Nephron (organoid): ENCODE results near the gene SPESP1.

Experiments
- H3K27ac Mint-ChIP-seq, 3 experiments: 2 replicates each; pipeline ENCODE4 v1.8.0; 2020; ENCODE audit warnings: mixed read lengths in 3 of 3, mild to moderate bottlenecking in 2 of 3, moderate library complexity in 1 of 3
- H3K27me3 Mint-ChIP-seq: 2 replicates; pipeline ENCODE4 v1.8.0; 2021; ENCODE audit warnings: low read depth, mild to moderate bottlenecking, moderate library complexity, mixed read lengths
- H3K36me3 Mint-ChIP-seq: 2 replicates; pipeline ENCODE4 v1.8.0; 2020; ENCODE audit warnings: low read depth, mixed read lengths
- H3K4me1 Mint-ChIP-seq: 2 replicates; pipeline ENCODE4 v1.8.0; 2020; ENCODE audit warnings: mixed read lengths
- H3K4me3 Mint-ChIP-seq, 3 experiments: 2 replicates each; pipeline ENCODE4 v1.8.0; 2020; ENCODE audit warnings: mild to moderate bottlenecking in 3 of 3, mixed read lengths in 3 of 3, moderate library complexity in 2 of 3
- H3K9me3 Mint-ChIP-seq: 2 replicates; pipeline ENCODE4 v1.8.0; 2020; ENCODE audit warnings: mixed read lengths
- TF ChIP-seq, protein P1 (sequence below), 3 experiments: fragments of 200-600 bp; sonication (generic); IDR thresholded peaks; one replicate each; pipeline ENCODE4 v1.5.0; 2021; ENCODE audit warnings: antibody characterized with exemption in 3 of 3; ENCODE audit not compliant: unreplicated experiment in 3 of 3

Gene SPESP1

DNA sequence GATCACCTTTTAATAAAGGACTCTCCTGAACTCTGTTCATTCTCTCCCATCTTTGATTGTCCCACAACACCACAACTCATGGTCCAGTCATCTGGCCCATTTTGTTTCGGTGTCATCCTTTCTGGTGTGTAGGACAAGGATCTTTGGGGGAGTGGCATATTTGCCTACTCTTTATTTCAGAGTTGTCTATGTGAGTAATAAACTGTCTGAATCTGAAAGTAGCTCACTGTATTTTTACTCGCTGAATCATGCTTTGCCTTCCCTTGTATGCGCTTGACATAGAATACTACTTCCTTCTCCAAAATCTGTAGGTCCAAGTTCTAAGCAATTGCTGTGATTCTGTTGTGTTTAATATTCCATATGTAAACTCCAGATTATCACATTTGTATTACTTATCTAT is 54.3 kb downstream of the SPESP1 start:
- Mint-ChIP-seq H3K36me3 (no peaks in the 10 kb centered on the region), H3K4me1 (peaks cover 29% of the 10 kb centered on the region), H3K9me3 (peaks cover 3% of the 10 kb centered on the region), H3K27me3 (peaks cover 3% of the 10 kb centered on the region), H3K4me3 (no peak overlapping the region), H3K27ac (peak overlapping the region; percentile 61 to 94 (median 85))
- TF ChIP-seq, protein P1, sequence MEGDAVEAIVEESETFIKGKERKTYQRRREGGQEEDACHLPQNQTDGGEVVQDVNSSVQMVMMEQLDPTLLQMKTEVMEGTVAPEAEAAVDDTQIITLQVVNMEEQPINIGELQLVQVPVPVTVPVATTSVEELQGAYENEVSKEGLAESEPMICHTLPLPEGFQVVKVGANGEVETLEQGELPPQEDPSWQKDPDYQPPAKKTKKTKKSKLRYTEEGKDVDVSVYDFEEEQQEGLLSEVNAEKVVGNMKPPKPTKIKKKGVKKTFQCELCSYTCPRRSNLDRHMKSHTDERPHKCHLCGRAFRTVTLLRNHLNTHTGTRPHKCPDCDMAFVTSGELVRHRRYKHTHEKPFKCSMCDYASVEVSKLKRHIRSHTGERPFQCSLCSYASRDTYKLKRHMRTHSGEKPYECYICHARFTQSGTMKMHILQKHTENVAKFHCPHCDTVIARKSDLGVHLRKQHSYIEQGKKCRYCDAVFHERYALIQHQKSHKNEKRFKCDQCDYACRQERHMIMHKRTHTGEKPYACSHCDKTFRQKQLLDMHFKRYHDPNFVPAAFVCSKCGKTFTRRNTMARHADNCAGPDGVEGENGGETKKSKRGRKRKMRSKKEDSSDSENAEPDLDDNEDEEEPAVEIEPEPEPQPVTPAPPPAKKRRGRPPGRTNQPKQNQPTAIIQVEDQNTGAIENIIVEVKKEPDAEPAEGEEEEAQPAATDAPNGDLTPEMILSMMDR (IDR thresholded peaks at IDR 0.05; ENCODE audit: unreplicated experiment in 3 of 3) = no peak

GRCh38 chr15:68985361-68985891 is 55.1 kb downstream of the SPESP1 start:
- TF ChIP-seq, protein P1 (IDR thresholded peaks at IDR 0.05; ENCODE audit: unreplicated experiment in 3 of 3) = no peak
- peaks cover 3% of the 10 kb centered on the region for H3K9me3 Mint-ChIP-seq
- H3K4me3 Mint-ChIP-seq = no peak overlapping the region
- peaks cover 29% of the 10 kb centered on the region for H3K4me1 Mint-ChIP-seq
- peaks cover 5% of the 10 kb centered on the region for H3K27me3 Mint-ChIP-seq
- peak overlapping the region in 1 of 3 experiments; percentile 94 for H3K27ac Mint-ChIP-seq
- no peaks in the 10 kb centered on the region for H3K36me3 Mint-ChIP-seq

GRCh38 chr15:68986322-68986721 is 56.0 kb downstream of the SPESP1 start:
- TF ChIP-seq, protein P1 (IDR thresholded peaks at IDR 0.05; ENCODE audit: unreplicated experiment in 3 of 3) = no peak
- peaks cover 5% of the 10 kb centered on the region for H3K27me3 Mint-ChIP-seq
- H3K27ac Mint-ChIP-seq = peak overlapping the region in 1 of 3 experiments; percentile 64
- no peaks in the 10 kb centered on the region for H3K36me3 Mint-ChIP-seq
- peaks cover 31% of the 10 kb centered on the region for H3K4me1 Mint-ChIP-seq
- no peak overlapping the region for H3K4me3 Mint-ChIP-seq
- H3K9me3 Mint-ChIP-seq = peaks cover 3% of the 10 kb centered on the region

GRCh38 chr15:68987120-68987519 is 56.8 kb downstream of the SPESP1 start:
- peaks cover 3% of the 10 kb centered on the region for H3K9me3 Mint-ChIP-seq
- H3K36me3 Mint-ChIP-seq = no peaks in the 10 kb centered on the region
- TF ChIP-seq, protein P1 (IDR thresholded peaks at IDR 0.05; ENCODE audit: unreplicated experiment in 3 of 3) = no peak
- no peak overlapping the region for H3K27ac Mint-ChIP-seq
- peaks cover 5% of the 10 kb centered on the region for H3K27me3 Mint-ChIP-seq
- H3K4me1 Mint-ChIP-seq = peaks cover 33% of the 10 kb centered on the region
- H3K4me3 Mint-ChIP-seq = no peak overlapping the region

DNA sequence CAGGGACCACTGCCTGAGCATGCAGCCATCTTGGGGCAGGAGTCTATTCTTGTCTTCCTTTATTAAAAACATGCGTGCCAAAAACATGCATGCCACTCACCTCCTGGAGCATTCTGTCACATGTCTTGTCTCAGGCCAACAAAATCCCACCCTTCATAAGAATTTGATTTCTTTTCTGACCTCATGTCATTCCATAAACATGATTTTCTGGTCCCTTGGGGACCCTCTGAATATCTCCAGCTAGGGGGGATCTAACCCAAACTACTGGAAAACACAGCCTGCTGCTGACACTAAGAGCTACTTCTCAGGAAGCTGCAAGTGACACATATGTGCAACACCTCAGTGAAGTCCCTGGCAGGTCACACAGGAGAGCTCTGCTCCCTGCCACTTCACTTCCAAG is 57.4 kb downstream of the SPESP1 start:
- Mint-ChIP-seq H3K9me3 (peaks cover 3% of the 10 kb centered on the region), H3K27ac (no peak overlapping the region), H3K36me3 (no peaks in the 10 kb centered on the region), H3K4me1 (peaks cover 36% of the 10 kb centered on the region), H3K27me3 (peaks cover 5% of the 10 kb centered on the region), H3K4me3 (no peak overlapping the region)
- TF ChIP-seq, protein P1 (IDR thresholded peaks at IDR 0.05; ENCODE audit: unreplicated experiment in 3 of 3) = no peak

- H3K27me3 Mint-ChIP-seq = peaks cover 5% of the 10 kb centered on the region
- H3K27ac Mint-ChIP-seq = no peak overlapping the region
- H3K4me3 Mint-ChIP-seq = no peak overlapping the region
- H3K4me1 Mint-ChIP-seq = peaks cover 28% of the 10 kb centered on the region
- H3K9me3 Mint-ChIP-seq = peaks cover 3% of the 10 kb centered on the region
- TF ChIP-seq, protein P1 (IDR thresholded peaks at IDR 0.05; ENCODE audit: unreplicated experiment in 3 of 3) = no peak
- no peaks in the 10 kb centered on the region for H3K36me3 Mint-ChIP-seq
Measured at GRCh38 chr15:68989541-68990230, 59.4 kb downstream of the SPESP1 start.
